SK-N-SH (cell line): ENCODE data around the gene LRP1-AS. TPM values are rescaled to one million over a fixed set of nuclear protein-coding genes. Genes with fewer than 3 reads are reported as not detected.

Experiments
- CTCF ChIA-PET: fragments of 300-600, 350-600 bp; formaldehyde crosslinking; extraction: SDS; loops from one replicate; lab custom pipeline; 2021; lab: Yijun Ruan, JAX
- POLR2A ChIA-PET: fragments of 350-600 bp; sonication (Branson Sonifier 250); formaldehyde crosslinking; extraction: SDS; loops from one replicate; lab custom pipeline; 2020; ENCODE audit warnings: antibody characterized with exemption, inconsistent platforms; lab: Yijun Ruan, JAX
- DNase-seq: peaks from one replicate; pipeline ENCODE4 v3.0.0; 2012
- H2AFZ ChIP-seq: fragments of 200-600 bp; sonication (generic); 2 replicates; pipeline ENCODE4 v1.8.1; 2016; ENCODE audit warnings: antibody characterized with exemption, mild to moderate bottlenecking, low read depth
- H3F3A ChIP-seq: fragments of 200-600 bp; sonication (generic); replicated peaks from 2 replicates; pipeline ENCODE3; 2016; ENCODE audit warnings: antibody characterized with exemption, mild to moderate bottlenecking; ENCODE audit not compliant: insufficient read depth
- H3K27ac ChIP-seq, 2 experiments: fragments of 200-500 bp in 1 of 2; fragments of 200-600 bp in 1 of 2; sonication (Bioruptor generic) in 1 of 2; sonication (generic), shearing (Covaris generic) in 1 of 2; 2 replicates each; pipeline versions ENCODE4 v1.5.1 to v1.6.1; 2014 to 2016; ENCODE audit warnings: low read depth in 2 of 2, inconsistent platforms in 1 of 2, low read length in 1 of 2, mild to moderate bottlenecking in 1 of 2, mixed read lengths in 1 of 2
- H3K27me3 ChIP-seq: fragments of 200-600 bp; sonication (generic), shearing (Covaris generic); 2 replicates; pipeline ENCODE4 v1.6.1; 2016; ENCODE audit warnings: mixed run types; ENCODE audit not compliant: insufficient read depth
- H3K36me3 ChIP-seq, 2 experiments: fragments of 200-500 bp in 1 of 2; fragments of 200-600 bp in 1 of 2; sonication (Bioruptor generic) in 1 of 2; sonication (generic) in 1 of 2; replicated peaks in 1 of 2; 2 replicates each; pipeline versions ENCODE3 to v1.5.1; 2014 to 2016; ENCODE audit warnings: low read length in 1 of 2, mild to moderate bottlenecking in 1 of 2; ENCODE audit not compliant: insufficient read depth in 2 of 2, control insufficient read depth in 1 of 2
- H3K4me1 ChIP-seq, 2 experiments: fragments of 200-500 bp in 1 of 2; fragments of 200-600 bp in 1 of 2; sonication (Bioruptor generic) in 1 of 2; sonication (generic), shearing (Covaris generic) in 1 of 2; 2 replicates each; pipeline versions ENCODE4 v1.5.1 to v1.6.1; 2014 to 2016; ENCODE audit warnings: low read depth in 1 of 2, low read length in 1 of 2, mixed run types in 1 of 2; ENCODE audit not compliant: insufficient read depth in 2 of 2, control insufficient read depth in 1 of 2
- H3K4me2 ChIP-seq: fragments of 200-600 bp; sonication (generic), shearing (Covaris generic); 2 replicates; pipeline ENCODE4 v1.6.1; 2017; ENCODE audit warnings: mixed run types
- H3K4me3 ChIP-seq, 2 experiments: fragments of 200-500 bp in 1 of 2; fragments of 200-600 bp in 1 of 2; sonication (Bioruptor generic) in 1 of 2; sonication (generic), shearing (Covaris generic) in 1 of 2; 2 replicates each; pipeline versions ENCODE4 v1.5.1 to v1.8.1; 2014 to 2016; ENCODE audit warnings: low read depth in 2 of 2, inconsistent platforms in 1 of 2, low read length in 1 of 2, mild to moderate bottlenecking in 1 of 2, mixed read lengths in 1 of 2, moderate library complexity in 1 of 2
- H3K79me2 ChIP-seq: fragments of 200-600 bp; sonication (generic); 2 replicates; pipeline ENCODE4 v1.8.1; 2017; ENCODE audit warnings: mild to moderate bottlenecking; ENCODE audit not compliant: insufficient read depth
- H3K9ac ChIP-seq: fragments of 200-600 bp; sonication (generic); 2 replicates; pipeline ENCODE4 v1.6.1; 2017; ENCODE audit warnings: mixed run types
- H3K9me2 ChIP-seq: fragments of 200-600 bp; sonication (generic); 2 replicates; pipeline ENCODE4 v1.6.1; 2017; ENCODE audit warnings: mixed run types
- H3K9me3 ChIP-seq: fragments of 200-600 bp; sonication (generic); 2 replicates; pipeline ENCODE4 v1.6.1; 2017; ENCODE audit warnings: mixed run types, mild to moderate bottlenecking, moderate library complexity
- H4K20me1 ChIP-seq: fragments of 200-600 bp; sonication (generic); 2 replicates; pipeline ENCODE4 v1.6.1; 2017; ENCODE audit warnings: mild to moderate bottlenecking, mixed run types; ENCODE audit not compliant: insufficient read depth
- EP300 ChIP-seq, 2 experiments: IDR thresholded peaks; 2 replicates each; pipeline versions ENCODE4 v1.4.0 to v1.6.1; 2012; ENCODE audit warnings: borderline replicate concordance in 1 of 2, low read depth in 1 of 2, low read length in 1 of 2
- FOSL2 ChIP-seq: IDR thresholded peaks from 2 replicates; pipeline ENCODE4 v1.4.0; 2012; ENCODE audit warnings: low read depth, mild to moderate bottlenecking, moderate library complexity, borderline replicate concordance
- FOXJ3 ChIP-seq: sonication (generic); formaldehyde crosslinking; IDR thresholded peaks from 2 replicates; pipeline ENCODE4 v1.5.1; 2020; ENCODE audit warnings: mild to moderate bottlenecking, missing genetic modification reagents
- IRF3 ChIP-seq: fragments of 150-350 bp; IDR thresholded peaks from 2 replicates; pipeline ENCODE4 v1.6.1; 2016; ENCODE audit warnings: mild to moderate bottlenecking, low read depth, low read length
- JUND ChIP-seq: IDR thresholded peaks from 2 replicates; pipeline ENCODE4 v1.4.0; 2012
- POLR2AphosphoS5 ChIP-seq: IDR thresholded peaks from 2 replicates; pipeline ENCODE4 v1.6.1; 2012; ENCODE audit warnings: low read depth, low read length
- REST ChIP-seq: IDR thresholded peaks from 2 replicates; pipeline ENCODE4 v1.6.1; 2012; ENCODE audit warnings: mild to moderate bottlenecking, low read depth, low read length, moderate library complexity
- RFX5 ChIP-seq: IDR thresholded peaks from 2 replicates; pipeline ENCODE4 v1.6.1; 2012; ENCODE audit warnings: mild to moderate bottlenecking, improper control_type of control experiment, low read length
- SIN3A ChIP-seq: IDR thresholded peaks from 2 replicates; pipeline ENCODE4 v1.6.1; 2012; ENCODE audit warnings: low read depth, mild to moderate bottlenecking, low read length, moderate library complexity, borderline replicate concordance
- TAF1 ChIP-seq: IDR thresholded peaks from 2 replicates; pipeline ENCODE4 v1.6.1; 2012; ENCODE audit warnings: low read depth, mild to moderate bottlenecking, low read length, moderate library complexity, borderline replicate concordance
- TEAD4 ChIP-seq: IDR thresholded peaks from 2 replicates; pipeline ENCODE4 v1.4.0; 2012; ENCODE audit warnings: mild to moderate bottlenecking, borderline replicate concordance; ENCODE audit not compliant: insufficient read depth
- USF1 ChIP-seq: IDR thresholded peaks from 2 replicates; pipeline ENCODE4 v1.4.0; 2012; ENCODE audit warnings: low read depth, borderline replicate concordance
- WGBS: methylation state at CpG from one replicate; pipeline ENCODE4 v1.1.6; 2017; ENCODE audit warnings: low lambda C conversion rate; 5-methylcytosine and 5-hydroxymethylcytosine counted together
- polyA plus RNA-seq, 3 experiments: library from polyadenylated mRNA; depleted of rRNA; stranded (reverse); fragments of >200 nt; gene quantifications; 2 replicates each; pipeline ENCODE4 v1.2.3, GENCODE V29; 2012
- TF ChIP-seq, protein P1 (sequence below): IDR thresholded peaks from 2 replicates; pipeline ENCODE4; 2012

The LRP1-AS gene
- polyA plus RNA-seq, 1 of the 3 experiments (the other 2 are of a cell fraction): not detected

DNA sequence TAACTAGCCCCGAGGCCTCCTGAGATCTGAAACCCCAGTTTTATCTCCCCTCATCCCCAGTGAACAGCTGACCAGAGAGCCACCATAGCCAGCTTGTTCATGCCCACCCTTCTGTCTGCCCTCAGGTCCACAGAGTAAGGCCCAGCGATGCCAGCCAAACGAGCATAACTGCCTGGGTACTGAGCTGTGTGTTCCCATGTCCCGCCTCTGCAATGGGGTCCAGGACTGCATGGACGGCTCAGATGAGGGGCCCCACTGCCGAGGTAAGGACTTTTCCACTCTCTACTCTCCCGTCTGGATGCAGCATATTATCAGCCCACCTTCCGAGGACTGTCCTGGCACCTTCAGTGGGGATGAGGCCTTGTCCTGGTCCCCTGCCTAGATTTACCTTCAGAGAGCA, 6.2 kb downstream of the LRP1-AS start (continued):
- TF ChIP-seq USF1: no peak

- Histone ChIP-seq H3K27me3 (no peaks in the 10 kb centered on the region), H3K9ac (no peak overlapping the region), H3K4me1 (peaks cover 11 to 16% of the 10 kb centered on the region in 2 experiments; a peak in 2 of 4 replicates), H3K36me3 (peaks cover 20 to 61% of the 10 kb centered on the region in 2 experiments), H2AFZ (no peak overlapping the region), H3K9me2 (no peaks in the 10 kb centered on the region), H3K27ac (no peak overlapping the region), H3K4me3 (no peak overlapping the region), H3K79me2 (peaks cover 20% of the 10 kb centered on the region; the same call in 1 of the 2 replicates), H4K20me1 (peaks cover 21% of the 10 kb centered on the region; the same call in 1 of the 2 replicates), H3K4me2 (no peak overlapping the region), H3K9me3 (no peaks in the 10 kb centered on the region), H3F3A (peaks cover 5% of the 10 kb centered on the region)
- WGBS: 87% methylated on average over 5 of the region's 6 CpGs
- ChIA-PET POLR2A (no interaction called here), CTCF (interaction anchor here (2.8 to 3.3 kb wide), 3 partner anchors 11 to 35 kb away, joined by 15 to 16 read pairs (median 16); partner anchors contain the start of gene LRP1)
- TF ChIP-seq SIN3A (no peak), USF1 (no peak), JUND (no peak), RFX5 (no peak)
- no peak for DNase-seq
These were observed 7.4 kb downstream of the LRP1-AS start for GRCh38 chr12:57139796-57140649.

DNA sequence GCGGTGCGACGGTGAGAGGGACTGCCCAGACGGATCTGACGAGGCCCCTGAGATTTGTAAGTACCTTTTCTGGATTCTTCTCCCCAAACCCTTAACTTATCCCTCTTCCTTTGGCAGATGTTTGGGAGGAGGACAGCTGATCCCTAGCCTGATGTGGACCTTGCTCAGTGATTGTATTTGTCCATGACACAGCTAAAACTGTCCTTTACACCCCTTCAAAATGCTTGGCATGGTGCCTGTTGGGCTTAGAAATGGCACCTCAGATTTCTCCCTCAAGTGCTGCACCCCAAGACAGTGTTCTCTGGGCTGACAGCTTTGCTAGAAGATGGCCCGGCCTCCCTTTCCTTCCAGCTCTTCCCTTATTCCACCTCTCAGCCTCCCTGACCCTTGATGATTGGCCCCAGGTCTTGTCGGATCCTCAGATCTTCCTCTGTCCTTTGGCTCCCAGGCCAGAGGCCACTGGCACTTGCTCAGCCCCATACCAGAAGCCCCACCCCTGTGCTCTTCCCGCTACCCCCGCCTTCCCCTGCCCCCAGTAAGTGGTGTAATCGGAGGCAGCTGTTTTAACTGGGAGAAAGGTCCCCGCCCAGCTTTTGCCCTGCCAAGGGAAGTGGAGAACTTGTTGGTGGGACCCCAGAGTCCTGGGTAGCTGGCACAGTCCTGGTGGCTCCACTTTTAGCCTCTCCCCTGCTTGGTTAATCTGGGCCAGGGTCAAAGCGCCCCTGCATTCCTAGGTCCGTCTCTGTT, 8.7 kb downstream of the LRP1-AS start:
- H3K36me3 ChIP-seq: peaks cover 10 to 49% of the 10 kb centered on the region in 2 experiments
- POLR2A ChIA-PET: no interaction called here
- H3K9me3 ChIP-seq: no peaks in the 10 kb centered on the region
- CTCF ChIA-PET: interaction anchor here (0.8 to 1.3 kb wide), 3 partner anchors 15 to 75 kb away, joined by 3 to 7 read pairs (median 3); no protein-coding TSS in a partner anchor
- no peak overlapping the region for H2AFZ ChIP-seq
- no peak overlapping the region for H3K9ac ChIP-seq
- peaks cover 28% of the 10 kb centered on the region; the same call in 1 of the 2 replicates for H3K79me2 ChIP-seq
- no peak overlapping the region for H3K4me3 ChIP-seq
- H3K27ac ChIP-seq: peak overlapping the region in 1 of 2 experiments; percentile 7; a peak in 1 of 4 replicates
- peaks cover 11 to 23% of the 10 kb centered on the region in 2 experiments; a peak in 2 of 4 replicates for H3K4me1 ChIP-seq
- H4K20me1 ChIP-seq: peaks cover 24% of the 10 kb centered on the region; the same call in 1 of the 2 replicates
- H3K9me2 ChIP-seq: no peaks in the 10 kb centered on the region
- peak; percentile 10 for DNase-seq
- 92% methylated on average over 13 of the region's 13 CpGs for WGBS
- H3K4me2 ChIP-seq: no peak overlapping the region
- no peaks in the 10 kb centered on the region for H3K27me3 ChIP-seq
- H3F3A ChIP-seq: peaks cover 5% of the 10 kb centered on the region
- TF ChIP-seq JUND: no peak
- no peak for TF ChIP-seq TEAD4
- TF ChIP-seq IRF3: no peak
- TF ChIP-seq TAF1: no peak
- no peak for TF ChIP-seq FOXJ3 (CRISPR knock-in tag)
- TF ChIP-seq FOSL2: no peak
- no peak for TF ChIP-seq POLR2AphosphoS5
- TF ChIP-seq, protein P1, sequence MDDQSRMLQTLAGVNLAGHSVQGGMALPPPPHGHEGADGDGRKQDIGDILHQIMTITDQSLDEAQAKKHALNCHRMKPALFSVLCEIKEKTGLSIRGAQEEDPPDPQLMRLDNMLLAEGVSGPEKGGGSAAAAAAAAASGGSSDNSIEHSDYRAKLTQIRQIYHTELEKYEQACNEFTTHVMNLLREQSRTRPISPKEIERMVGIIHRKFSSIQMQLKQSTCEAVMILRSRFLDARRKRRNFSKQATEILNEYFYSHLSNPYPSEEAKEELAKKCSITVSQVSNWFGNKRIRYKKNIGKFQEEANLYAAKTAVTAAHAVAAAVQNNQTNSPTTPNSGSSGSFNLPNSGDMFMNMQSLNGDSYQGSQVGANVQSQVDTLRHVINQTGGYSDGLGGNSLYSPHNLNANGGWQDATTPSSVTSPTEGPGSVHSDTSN: no peak
- no peak for TF ChIP-seq EP300 (IDR thresholded peaks at IDR 0.05; ENCODE audit: borderline replicate concordance in 1 of 2, low read depth in 1 of 2, low read length in 1 of 2)
- TF ChIP-seq REST: no peak
